Measurements from ENCODE around the gene CEBPA.

CEBPA gene

GRCh38 chr19:33343301-33343700, 41.0 kb upstream of the CEBPA start:
- no peaks in the 10 kb centered on the region for H3K4me1 ChIP-seq (ENCODE audit: insufficient read depth, low read length, severe bottlenecking)
- no peaks in the 10 kb centered on the region for H3K36me3 ChIP-seq (ENCODE audit: insufficient read depth, low read length)
- no peaks in the 10 kb centered on the region for H3F3A ChIP-seq (ENCODE audit: insufficient read depth, low read length)
- no peak overlapping the region for H2AFZ ChIP-seq (ENCODE audit: low read length)
- no peak overlapping the region for H3K4me2 ChIP-seq (ENCODE audit: low read length)
- H3K9me3 ChIP-seq (ENCODE audit: low read length): no peaks in the 10 kb centered on the region
- H3K9me2 ChIP-seq (ENCODE audit: low read depth, low read length): no peaks in the 10 kb centered on the region
- H3K4me3 ChIP-seq (ENCODE audit: low read depth, low read length, poor library complexity, severe bottlenecking): no peak overlapping the region
- no peaks in the 10 kb centered on the region for H4K20me1 ChIP-seq (ENCODE audit: insufficient read depth, low read length)
- no peak overlapping the region for H3K27ac ChIP-seq (ENCODE audit: low read depth, low read length, poor library complexity, severe bottlenecking)
- no peaks in the 10 kb centered on the region for H3K79me2 ChIP-seq (ENCODE audit: insufficient read depth, low read length)
- no peak overlapping the region for H3K9ac ChIP-seq (ENCODE audit: low read length)
- no peaks in the 10 kb centered on the region for H3K27me3 ChIP-seq (ENCODE audit: insufficient read depth, low read length)
- no peak for TF ChIP-seq CTCF (IDR thresholded peaks at IDR 0.05; ENCODE audit: low read length)

GRCh38 chr19:33340991-33341390, 38.7 kb upstream of the CEBPA start:
- H3K4me3 ChIP-seq (ENCODE audit: low read depth, low read length, poor library complexity, severe bottlenecking): no peak overlapping the region
- no peak overlapping the region for H2AFZ ChIP-seq (ENCODE audit: low read length)
- no peaks in the 10 kb centered on the region for H4K20me1 ChIP-seq (ENCODE audit: insufficient read depth, low read length)
- no peak overlapping the region for H3K4me2 ChIP-seq (ENCODE audit: low read length)
- no peaks in the 10 kb centered on the region for H3F3A ChIP-seq (ENCODE audit: insufficient read depth, low read length)
- H3K9me2 ChIP-seq (ENCODE audit: low read depth, low read length): no peaks in the 10 kb centered on the region
- H3K27ac ChIP-seq (ENCODE audit: low read depth, low read length, poor library complexity, severe bottlenecking): no peak overlapping the region
- H3K36me3 ChIP-seq (ENCODE audit: insufficient read depth, low read length): no peaks in the 10 kb centered on the region
- TF ChIP-seq CTCF (IDR thresholded peaks at IDR 0.05; ENCODE audit: low read length) (no peak), EZH2 (IDR thresholded peaks at IDR 0.05; ENCODE audit: borderline replicate concordance, low read length) (no peak)
- H3K27me3 ChIP-seq (ENCODE audit: insufficient read depth, low read length): no peaks in the 10 kb centered on the region
- no peaks in the 10 kb centered on the region for H3K9me3 ChIP-seq (ENCODE audit: low read length)
- H3K79me2 ChIP-seq (ENCODE audit: insufficient read depth, low read length): no peaks in the 10 kb centered on the region
- H3K4me1 ChIP-seq (ENCODE audit: insufficient read depth, low read length, severe bottlenecking): no peaks in the 10 kb centered on the region
- no peak overlapping the region for H3K9ac ChIP-seq (ENCODE audit: low read length)

DNA sequence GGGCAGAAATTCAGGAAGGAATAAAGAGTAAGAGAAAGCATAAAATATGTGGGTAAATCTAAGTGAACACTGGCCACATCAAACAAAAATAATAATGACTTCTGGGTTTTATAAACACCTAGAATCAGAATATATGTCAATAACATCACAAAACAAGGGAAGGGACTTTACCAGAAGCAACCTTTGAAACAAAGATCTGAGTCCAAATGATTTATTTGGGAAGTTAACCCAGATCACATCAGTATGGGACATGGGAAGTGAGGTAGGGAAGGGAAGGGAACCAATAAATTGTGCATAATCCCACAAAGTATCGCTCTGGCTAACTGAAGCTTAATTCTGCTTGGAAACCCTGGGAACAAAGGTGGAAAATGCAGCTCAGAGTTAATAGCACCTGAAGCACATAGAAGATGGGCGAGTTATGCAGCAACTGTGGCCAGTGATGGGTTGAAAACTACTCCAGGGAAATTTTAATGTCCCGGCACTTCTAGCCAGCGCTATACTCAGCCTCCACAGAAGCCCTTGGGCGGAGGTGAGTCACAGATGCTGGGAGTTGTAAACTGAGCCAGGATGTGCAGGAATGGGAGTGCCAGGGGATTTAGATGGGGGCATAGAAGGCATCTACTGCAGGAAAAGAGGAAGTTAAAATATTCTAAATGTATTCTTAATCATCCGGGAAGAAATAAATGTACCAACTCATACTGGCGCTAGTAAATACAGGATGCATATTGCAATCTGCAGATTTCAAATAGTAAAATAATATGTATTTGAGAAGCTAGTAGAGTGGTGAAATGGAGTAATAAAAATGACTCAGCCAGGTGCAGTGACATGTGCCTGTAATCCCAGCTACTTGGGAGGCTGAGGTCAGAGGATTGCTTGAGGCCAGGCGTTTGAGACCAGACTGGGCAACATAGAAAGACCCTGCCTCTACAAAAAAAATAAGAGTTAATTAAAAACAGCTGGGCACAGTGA, 37.0 kb upstream of the CEBPA start:
- Histone ChIP-seq H3K79me2 (ENCODE audit: insufficient read depth, low read length) (no peaks in the 10 kb centered on the region), H3K27me3 (ENCODE audit: insufficient read depth, low read length) (no peaks in the 10 kb centered on the region), H3K4me1 (ENCODE audit: insufficient read depth, low read length, severe bottlenecking) (no peaks in the 10 kb centered on the region), H3K36me3 (ENCODE audit: insufficient read depth, low read length) (no peaks in the 10 kb centered on the region), H3K9me3 (ENCODE audit: low read length) (no peaks in the 10 kb centered on the region), H4K20me1 (ENCODE audit: insufficient read depth, low read length) (no peaks in the 10 kb centered on the region), H3K9me2 (ENCODE audit: low read depth, low read length) (no peaks in the 10 kb centered on the region), H3K27ac (ENCODE audit: low read depth, low read length, poor library complexity, severe bottlenecking) (no peak overlapping the region), H2AFZ (ENCODE audit: low read length) (no peak overlapping the region), H3K4me3 (ENCODE audit: low read depth, low read length, poor library complexity, severe bottlenecking) (no peak overlapping the region), H3F3A (ENCODE audit: insufficient read depth, low read length) (no peaks in the 10 kb centered on the region), H3K4me2 (ENCODE audit: low read length) (no peak overlapping the region), H3K9ac (ENCODE audit: low read length) (no peak overlapping the region)
- TF ChIP-seq CTCF (IDR thresholded peaks at IDR 0.05; ENCODE audit: low read length) (no peak), EZH2 (IDR thresholded peaks at IDR 0.05; ENCODE audit: borderline replicate concordance, low read length) (no peak)

Data from OCI-LY1 (cell line).